K562 (cell line): ENCODE measurements around the gene LUZP1. TPM values are rescaled to one million over a fixed set of nuclear protein-coding genes. Genes with fewer than 3 reads are reported as not detected.

Experiments used
- BCL6 ChIP-seq: fragments of 250-450 bp; sonication (Bioruptor Pico); IDR thresholded peaks from 2 replicates; pipeline ENCODE4 v1.4.0; 2020
- BRD4 ChIP-seq: fragments of 200-600 bp; sonication (generic); IDR thresholded peaks from 2 replicates; pipeline ENCODE4 v1.6.1; 2017; ENCODE audit warnings: inconsistent platforms
- DDX20 ChIP-seq: fragments of 450-650 bp; IDR thresholded peaks from 2 replicates; pipeline ENCODE4 v1.6.1; 2016; ENCODE audit warnings: missing genetic modification characterization, low read depth, mild to moderate bottlenecking, missing compliant biosample characterization, moderate library complexity
- DMBX1 ChIP-seq: fragments of 250-450 bp; sonication (Bioruptor Pico); IDR thresholded peaks from 2 replicates; pipeline ENCODE4 v1.8.0; 2022; ENCODE audit warnings: inconsistent platforms, mild to moderate bottlenecking, moderate library complexity, borderline replicate concordance
- DPF2 ChIP-seq: fragments of 450-650 bp; IDR thresholded peaks from 2 replicates; pipeline ENCODE4 v1.6.1; 2016
- ELK3 ChIP-seq: fragments of 450-650 bp; formaldehyde crosslinking; IDR thresholded peaks from 2 replicates; pipeline ENCODE4 v1.4.0; 2020; ENCODE audit warnings: mild to moderate bottlenecking
- FOS ChIP-seq: IDR thresholded peaks from 3 replicates; pipeline ENCODE4 v1.6.1; 2011; ENCODE audit not compliant: insufficient read length; ENCODE audit errors: extremely low read depth
- GTF2E2 ChIP-seq: fragments of 200-800 bp; sonication (Bioruptor generic); IDR thresholded peaks from 2 replicates; pipeline ENCODE4 v1.6.1; 2016; ENCODE audit warnings: missing genetic modification characterization, missing compliant biosample characterization
- IRF9 ChIP-seq: fragments of 450-650 bp; IDR thresholded peaks from 2 replicates; pipeline ENCODE4 v1.6.1; 2016; ENCODE audit warnings: missing biosample characterization, missing genetic modification characterization
- KDM2B ChIP-seq: fragments of 250-450 bp; sonication (Bioruptor Pico); IDR thresholded peaks from 2 replicates; pipeline ENCODE4 v1.8.0; 2021; ENCODE audit warnings: mild to moderate bottlenecking, moderate library complexity
- KLF1 ChIP-seq: fragments of 450-650 bp; IDR thresholded peaks from 2 replicates; pipeline ENCODE4 v1.6.1; 2016; ENCODE audit warnings: missing genetic modification characterization, missing compliant biosample characterization
- MAFG ChIP-seq: fragments of 450-650 bp; conservative IDR thresholded peaks from 2 replicates; pipeline ENCODE4 v1.6.1; 2016; ENCODE audit warnings: missing genetic modification characterization, missing compliant biosample characterization
- MTA3 ChIP-seq: fragments of 450-650 bp; formaldehyde crosslinking; IDR thresholded peaks from 2 replicates; pipeline ENCODE4 v1.6.1; 2017; ENCODE audit warnings: mild to moderate bottlenecking, borderline replicate concordance
- NFIC ChIP-seq: fragments of 450-650 bp; IDR thresholded peaks from 2 replicates; pipeline ENCODE4 v1.6.1; 2017; ENCODE audit warnings: mild to moderate bottlenecking, inconsistent platforms
- NFXL1 ChIP-seq: fragments of 450-650 bp; formaldehyde crosslinking; IDR thresholded peaks from 2 replicates; pipeline ENCODE4 v1.4.0; 2021; ENCODE audit warnings: mild to moderate bottlenecking
- PHTF2 ChIP-seq: fragments of 250-450 bp; sonication (Bioruptor Pico); IDR thresholded peaks from 2 replicates; pipeline ENCODE4 v1.5.0; 2021; ENCODE audit warnings: mild to moderate bottlenecking
- PML ChIP-seq: IDR thresholded peaks from 2 replicates; pipeline ENCODE4 v1.6.1; 2012; ENCODE audit warnings: low read length, inconsistent platforms
- RBM39 ChIP-seq: fragments of 200-400 bp; formaldehyde crosslinking; optimal IDR thresholded peaks from 2 replicates; pipeline ENCODE3; 2018; ENCODE audit warnings: low read depth, low read length
- RFX1 ChIP-seq: fragments of 450-650 bp; IDR thresholded peaks from 2 replicates; pipeline ENCODE4 v1.6.1; 2016; ENCODE audit warnings: mild to moderate bottlenecking, moderate library complexity
- RFX7 ChIP-seq: fragments of 250-450 bp; sonication (Bioruptor Pico); IDR thresholded peaks from 2 replicates; pipeline ENCODE4 v1.5.1; 2021; ENCODE audit warnings: mild to moderate bottlenecking
- SRSF9 ChIP-seq: fragments of 200-400 bp; formaldehyde crosslinking; IDR thresholded peaks from 2 replicates; pipeline ENCODE4 v1.6.1; 2017; ENCODE audit warnings: low read depth, low read length, borderline replicate concordance
- TAF15 ChIP-seq: fragments of 200-400 bp; formaldehyde crosslinking; IDR thresholded peaks from 2 replicates; pipeline ENCODE4 v1.6.1; 2017; ENCODE audit warnings: mild to moderate bottlenecking, low read depth, low read length, moderate library complexity
- ZBTB11 ChIP-seq, 3 experiments: fragments of 200-800 bp in 1 of 3; fragments of 250-450 bp in 1 of 3; fragments of 450-650 bp in 1 of 3; sonication (Bioruptor Pico) in 1 of 3; sonication (Bioruptor generic) in 1 of 3; formaldehyde crosslinking in 1 of 3; IDR thresholded peaks; 2 replicates each; pipeline versions ENCODE4 v1.6.1 to v1.8.0; 2016 to 2022; ENCODE audit warnings: mild to moderate bottlenecking in 2 of 3, missing genetic modification characterization in 2 of 3, missing compliant biosample characterization in 1 of 3, moderate library complexity in 1 of 3
- ZC3H8 ChIP-seq: fragments of 450-650 bp; IDR thresholded peaks from 2 replicates; pipeline ENCODE4 v1.6.1; 2017
- ZNF12 ChIP-seq: sonication (generic); formaldehyde crosslinking; IDR thresholded peaks from 2 replicates; pipeline ENCODE4 v1.4.0; 2020; ENCODE audit warnings: mild to moderate bottlenecking, missing genetic modification reagents
- ZNF668 ChIP-seq: fragments of 250-450 bp; sonication (Bioruptor Pico); IDR thresholded peaks from 2 replicates; pipeline ENCODE4 v1.8.0; 2022; ENCODE audit warnings: mild to moderate bottlenecking, inconsistent platforms
- ZNF77 ChIP-seq: fragments of 250-450 bp; sonication (Bioruptor Pico); IDR thresholded peaks from 2 replicates; pipeline ENCODE4 v1.5.0; 2020
- polyA plus RNA-seq, 8 experiments: library from polyadenylated mRNA; depleted of rRNA in 4 of 8; stranded (reverse) in 5 of 8; unstranded in 3 of 8; fragments of >200 nt; fragmentation: Nextera tagmentation in 2 of 8; fragmentation: Illumina TruSeq in 1 of 8; extraction: Ambion mirVana in 2 of 8; extraction: Trizol in 1 of 8; gene quantifications; 2 replicates each; pipeline versions ENCODE4 v1.2.1 to v1.2.3, GENCODE V29; 2011 to 2014; ENCODE audit warnings: inconsistent platforms in 1 of 8, missing spikeins in 1 of 8
- total RNA-seq, 7 experiments: library from RNA; depleted of rRNA in 6 of 7; stranded (reverse); fragments of >200 nt in 6 of 7; fragmentation: Illumina TruSeq in 2 of 7; extraction: Trizol in 2 of 7; gene quantifications; 2 replicates each; pipeline versions ENCODE4 v1.2.1 to v1.2.3, GENCODE V29; 2011 to 2021; ENCODE audit warnings: low replicate concordance in 1 of 7

LUZP1 gene
- total and polyA plus RNA-seq, 9 of the 15 experiments (the other 6 are each of a cell fraction or from before 2014, with no cell fraction given): 6.5 to 19.1 (median 12.4) TPM

GRCh38 chr1:23114424-23115079, 54.1 kb downstream of the LUZP1 start (continued):
- TF ChIP-seq FOS (no peak), DDX20 (tag) (no peak), GTF2E2 (no peak), DMBX1 (0 out of 2 replicates have a peak, but pooled peaks have one; percentile 12), BRD4 (no peak), RBM39 (no peak), DPF2 (no peak), KLF1 (tag) (no peak), PML (no peak), KDM2B (CRISPR knock-in tag) (no peak), ELK3 (CRISPR knock-in tag) (no peak), ZBTB11 (CRISPR knock-in tag; IDR thresholded peaks at IDR 0.05) (no peak), NFXL1 (CRISPR knock-in tag) (no peak), NFIC (no peak), TAF15 (no peak), RFX1 (no peak), MAFG (tag) (no peak), ZNF12 (CRISPR knock-in tag) (no peak), ZC3H8 (no peak), ZNF668 (no peak), SRSF9 (no peak), ZNF77 (no peak), IRF9 (tag) (peak; percentile 45; the same call in 1 of the 2 replicates), BCL6 (CRISPR knock-in tag) (no peak), PHTF2 (CRISPR knock-in tag) (no peak), MTA3 (no peak), RFX7 (CRISPR knock-in tag) (no peak)
